ENCODE data around the gene RALGPS2.

The RALGPS2 gene

GRCh38 chr1:178921499-178921898 lies 196.5 kb downstream of the RALGPS2 start:
- DNase-seq (ENCODE audit: low read depth) = no peak

GRCh38 chr1:178923512-178923911 lies 198.5 kb downstream of the RALGPS2 start:
- no peak for DNase-seq (ENCODE audit: low read depth)

GRCh38 chr1:178926046-178926445 lies 201.0 kb downstream of the RALGPS2 start:
- DNase-seq (ENCODE audit: low read depth) = no peak

GRCh38 chr1:178927003-178927402 lies 202.0 kb downstream of the RALGPS2 start:
- DNase-seq (ENCODE audit: low read depth) = no peak

GRCh38 chr1:178928041-178928440 lies 203.0 kb downstream of the RALGPS2 start:
- no peak for DNase-seq (ENCODE audit: low read depth)

GRCh38 chr1:178928976-178929375 lies 203.9 kb downstream of the RALGPS2 start:
- DNase-seq (ENCODE audit: low read depth) = no peak

- DNase-seq (ENCODE audit: low read depth) = no peak
These were observed 207.0 kb downstream of the RALGPS2 start for GRCh38 chr1:178931858-178932551.

GRCh38 chr1:178932552-178932906 lies 207.5 kb downstream of the RALGPS2 start:
- no peak for DNase-seq (ENCODE audit: low read depth)

- no peak for DNase-seq (ENCODE audit: low read depth)
These were observed 208.1 kb downstream of the RALGPS2 start for GRCh38 chr1:178933105-178933561.

- DNase-seq (ENCODE audit: low read depth) = no peak
These were observed 208.9 kb downstream of the RALGPS2 start for GRCh38 chr1:178933709-178934490.

GRCh38 chr1:178934546-178934945 lies 209.5 kb downstream of the RALGPS2 start:
- no peak for DNase-seq (ENCODE audit: low read depth)

GRCh38 chr1:178935610-178936009 lies 210.6 kb downstream of the RALGPS2 start:
- no peak for DNase-seq (ENCODE audit: low read depth)

- DNase-seq (ENCODE audit: low read depth) = no peak
These were observed 212.7 kb downstream of the RALGPS2 start for GRCh38 chr1:178937695-178938094.

- DNase-seq (ENCODE audit: low read depth) = no peak
These were observed 213.3 kb downstream of the RALGPS2 start for GRCh38 chr1:178938101-178938958.

GRCh38 chr1:178938959-178939317 lies 213.9 kb downstream of the RALGPS2 start:
- no peak for DNase-seq (ENCODE audit: low read depth)

GRCh38 chr1:178939338-178940067 lies 214.5 kb downstream of the RALGPS2 start:
- no peak for DNase-seq (ENCODE audit: low read depth)

- no peak for DNase-seq (ENCODE audit: low read depth)
These were observed 215.2 kb downstream of the RALGPS2 start for GRCh38 chr1:178940068-178940765.

GRCh38 chr1:178941261-178941689 lies 216.2 kb downstream of the RALGPS2 start:
- no peak for DNase-seq (ENCODE audit: low read depth)

- DNase-seq (ENCODE audit: low read depth) = no peak
These were observed 216.8 kb downstream of the RALGPS2 start for GRCh38 chr1:178941849-178942248.

GRCh38 chr1:178942285-178943198 lies 217.5 kb downstream of the RALGPS2 start:
- DNase-seq (ENCODE audit: low read depth) = no peak

Data from HS-27A (cell line).